WTC11 (cell line): ENCODE measurements around the gene WARS2.

Source experiments
- CTCF ChIP-seq: fragments of 200-600 bp; IDR thresholded peaks from 2 replicates; pipeline ENCODE4 v1.8.0; 2022; ENCODE audit warnings: antibody characterized with exemption
- MYBL2 ChIP-seq: sonication (generic); formaldehyde crosslinking; IDR thresholded peaks from 2 replicates; pipeline ENCODE4 v1.8.1; 2023; ENCODE audit warnings: mild to moderate bottlenecking, moderate library complexity, missing genetic modification reagents
- TEAD1 ChIP-seq: sonication (generic); formaldehyde crosslinking; IDR thresholded peaks from 2 replicates; pipeline ENCODE4 v1.8.0; 2022; ENCODE audit warnings: mild to moderate bottlenecking, missing genetic modification reagents
- ZNF416 ChIP-seq: fragments of 250-450 bp; sonication (Bioruptor Pico); IDR thresholded peaks from 2 replicates; pipeline ENCODE4 v1.9.0; 2021; ENCODE audit warnings: mild to moderate bottlenecking, inconsistent platforms

- no peak for TF ChIP-seq TEAD1 (CRISPR knock-in tag)
- TF ChIP-seq CTCF, result no peak
- TF ChIP-seq MYBL2 (CRISPR knock-in tag), result no peak
- no peak for TF ChIP-seq ZNF416 (CRISPR knock-in tag)
These were observed 57.0 kb downstream of the WARS2 start for GRCh38 chr1:119083479-119083878.
